Gastroesophageal sphincter (tissue), 3 donors: ENCODE data around the gene MAPK1.

Experiments
- EP300 ChIP-seq: sonication (generic); formaldehyde crosslinking; IDR thresholded peaks from one replicate; pipeline ENCODE4 v1.6.1; 2017; ENCODE audit warnings: antibody characterized with exemption, mild to moderate bottlenecking
- POLR2A ChIP-seq, 2 donors: fragments of 450-650 bp; IDR thresholded peaks; one replicate each; pipeline ENCODE4 v1.6.1; 2017; ENCODE audit warnings: antibody characterized with exemption in 2 of 2, mild to moderate bottlenecking in 2 of 2, moderate library complexity in 1 of 2
- TF ChIP-seq, protein P1 (sequence below), 4 experiments: fragments of 200-600 bp in 2 of 4; fragments of 450-650 bp in 2 of 4; sonication (generic) in 1 of 4; IDR thresholded peaks; one replicate each; pipeline ENCODE4 v1.5.1; 2017 to 2019; ENCODE audit warnings: antibody characterized with exemption in 4 of 4, mild to moderate bottlenecking in 2 of 4, moderate library complexity in 2 of 4

DNA sequence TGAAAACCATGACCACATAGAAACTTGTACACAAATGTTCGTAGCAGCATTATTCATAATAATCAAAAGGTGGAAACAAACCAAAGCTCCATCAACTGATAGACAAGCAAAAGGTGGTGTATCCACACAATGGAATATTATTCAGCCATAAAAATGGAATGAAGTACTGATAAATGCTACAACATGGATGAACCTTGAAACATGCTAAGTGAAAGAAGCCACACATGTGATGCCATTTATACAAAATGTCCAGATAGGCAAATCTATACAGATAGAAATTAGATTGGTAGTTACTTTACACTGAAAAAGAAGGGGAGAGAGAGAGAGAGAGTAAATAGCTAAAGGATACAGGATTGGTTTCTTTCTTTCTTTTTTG, 27.7 kb downstream of the MAPK1 start:
- TF ChIP-seq, protein P1, sequence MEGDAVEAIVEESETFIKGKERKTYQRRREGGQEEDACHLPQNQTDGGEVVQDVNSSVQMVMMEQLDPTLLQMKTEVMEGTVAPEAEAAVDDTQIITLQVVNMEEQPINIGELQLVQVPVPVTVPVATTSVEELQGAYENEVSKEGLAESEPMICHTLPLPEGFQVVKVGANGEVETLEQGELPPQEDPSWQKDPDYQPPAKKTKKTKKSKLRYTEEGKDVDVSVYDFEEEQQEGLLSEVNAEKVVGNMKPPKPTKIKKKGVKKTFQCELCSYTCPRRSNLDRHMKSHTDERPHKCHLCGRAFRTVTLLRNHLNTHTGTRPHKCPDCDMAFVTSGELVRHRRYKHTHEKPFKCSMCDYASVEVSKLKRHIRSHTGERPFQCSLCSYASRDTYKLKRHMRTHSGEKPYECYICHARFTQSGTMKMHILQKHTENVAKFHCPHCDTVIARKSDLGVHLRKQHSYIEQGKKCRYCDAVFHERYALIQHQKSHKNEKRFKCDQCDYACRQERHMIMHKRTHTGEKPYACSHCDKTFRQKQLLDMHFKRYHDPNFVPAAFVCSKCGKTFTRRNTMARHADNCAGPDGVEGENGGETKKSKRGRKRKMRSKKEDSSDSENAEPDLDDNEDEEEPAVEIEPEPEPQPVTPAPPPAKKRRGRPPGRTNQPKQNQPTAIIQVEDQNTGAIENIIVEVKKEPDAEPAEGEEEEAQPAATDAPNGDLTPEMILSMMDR (IDR thresholded peaks at IDR 0.05), result no peak
- TF ChIP-seq EP300 (no peak), POLR2A (IDR thresholded peaks at IDR 0.05) (no peak)
